HepG2 (cell line): ENCODE data around the gene TTLL4. TPM values are rescaled to one million over a fixed set of nuclear protein-coding genes. Genes with fewer than 3 reads are reported as not detected.

Experiments used
- ARHGAP35 ChIP-seq: sonication (generic); formaldehyde crosslinking; IDR thresholded peaks from 2 replicates; pipeline ENCODE4 v1.9.0; 2022; ENCODE audit warnings: mild to moderate bottlenecking, inconsistent platforms, moderate library complexity, missing genetic modification reagents, borderline replicate concordance
- ARID3A ChIP-seq: IDR thresholded peaks from 2 replicates; pipeline ENCODE4 v1.6.1; 2012; ENCODE audit warnings: low read depth, low read length, improper control_type of control experiment
- HOXA7 ChIP-seq: sonication (generic); formaldehyde crosslinking; IDR thresholded peaks from 2 replicates; pipeline ENCODE4 v1.8.1; 2022; ENCODE audit warnings: mild to moderate bottlenecking, missing genetic modification reagents, moderate library complexity
- KAT8 ChIP-seq: IDR thresholded peaks from 2 replicates; pipeline ENCODE4 v1.6.1; 2016; ENCODE audit warnings: missing genetic modification reagents, missing compliant biosample characterization
- KDM1A ChIP-seq: IDR thresholded peaks from 2 replicates; pipeline ENCODE4 v1.6.1; 2016; ENCODE audit warnings: missing compliant biosample characterization
- MIER3 ChIP-seq: IDR thresholded peaks from 2 replicates; pipeline ENCODE4 v1.6.1; 2016; ENCODE audit warnings: missing compliant biosample characterization, borderline replicate concordance
- NFKBIZ ChIP-seq: IDR thresholded peaks from 2 replicates; pipeline ENCODE4 v1.6.1; 2018; ENCODE audit warnings: missing genetic modification reagents, missing compliant biosample characterization
- POGZ ChIP-seq: sonication (generic); formaldehyde crosslinking; IDR thresholded peaks from 2 replicates; pipeline ENCODE4 v1.4.0; 2020; ENCODE audit warnings: mild to moderate bottlenecking, missing genetic modification reagents
- RBM22 ChIP-seq: fragments of 200-400 bp; formaldehyde crosslinking; optimal IDR thresholded peaks from 2 replicates; pipeline ENCODE3; 2017; ENCODE audit warnings: mild to moderate bottlenecking, low read length, moderate library complexity
- REPIN1 ChIP-seq: sonication (generic); formaldehyde crosslinking; IDR thresholded peaks from 2 replicates; pipeline ENCODE4 v1.8.0; 2022; ENCODE audit warnings: missing genetic modification reagents, low read depth, mild to moderate bottlenecking, borderline replicate concordance
- RFXANK ChIP-seq: IDR thresholded peaks from 2 replicates; pipeline ENCODE4 v1.6.1; 2016
- TBX2 ChIP-seq: sonication (generic); formaldehyde crosslinking; IDR thresholded peaks from 2 replicates; pipeline ENCODE4 v1.5.0; 2020; ENCODE audit warnings: missing genetic modification reagents, mild to moderate bottlenecking, borderline replicate concordance
- TERF1 ChIP-seq: sonication (generic); formaldehyde crosslinking; IDR thresholded peaks from 2 replicates; pipeline ENCODE4 v1.8.0; 2022; ENCODE audit warnings: mild to moderate bottlenecking, missing genetic modification reagents, moderate library complexity
- XBP1 ChIP-seq: sonication (generic); formaldehyde crosslinking; IDR thresholded peaks from 2 replicates; pipeline ENCODE4 v1.5.0; 2020; ENCODE audit warnings: missing genetic modification reagents
- ZNF180 ChIP-seq: sonication (generic); formaldehyde crosslinking; IDR thresholded peaks from 2 replicates; pipeline ENCODE4 v1.4.0; 2020; ENCODE audit warnings: low read depth, missing genetic modification reagents, borderline replicate concordance
- ZNF850 ChIP-seq: sonication (generic); formaldehyde crosslinking; conservative IDR thresholded peaks from 2 replicates; pipeline ENCODE4 v1.9.0; 2021; ENCODE audit warnings: mild to moderate bottlenecking, missing genetic modification reagents
- polyA plus RNA-seq, 8 experiments: library from polyadenylated mRNA; depleted of rRNA in 3 of 8; stranded (reverse) in 7 of 8; unstranded in 1 of 8; fragments of >200 nt; fragmentation: Illumina TruSeq in 4 of 8; extraction: Trizol in 4 of 8; gene quantifications; 2 replicates each; pipeline versions ENCODE4 v1.2.1 to v1.2.3, GENCODE V29; 2011 to 2016; ENCODE audit warnings: low read depth in 4 of 8, missing spikeins in 1 of 8, mixed read lengths in 1 of 8; ENCODE audit not compliant: insufficient read depth in 1 of 8
- total RNA-seq, 5 experiments: library from RNA; depleted of rRNA; stranded (reverse); fragments of >200 nt; fragmentation: Illumina TruSeq; extraction: Trizol; gene quantifications; 2 replicates each; pipeline ENCODE4 v1.2.3, GENCODE V29; 2016; ENCODE audit warnings: low read depth in 1 of 5
- TF ChIP-seq, protein P1 (sequence below): sonication (generic); formaldehyde crosslinking; IDR thresholded peaks from 2 replicates; pipeline ENCODE4 v1.4.0; 2020; ENCODE audit warnings: missing genetic modification reagents, borderline replicate concordance
- TF ChIP-seq, protein P2 (sequence below): sonication (generic); formaldehyde crosslinking; conservative IDR thresholded peaks from 2 replicates; pipeline ENCODE4 v1.5.0; 2020; ENCODE audit warnings: missing genetic modification reagents

The TTLL4 gene
- total and polyA plus RNA-seq, 2 of the 13 experiments (the other 11 are each of a cell fraction or from before 2014, with no cell fraction given): 77.5 to 84.6 TPM

DNA sequence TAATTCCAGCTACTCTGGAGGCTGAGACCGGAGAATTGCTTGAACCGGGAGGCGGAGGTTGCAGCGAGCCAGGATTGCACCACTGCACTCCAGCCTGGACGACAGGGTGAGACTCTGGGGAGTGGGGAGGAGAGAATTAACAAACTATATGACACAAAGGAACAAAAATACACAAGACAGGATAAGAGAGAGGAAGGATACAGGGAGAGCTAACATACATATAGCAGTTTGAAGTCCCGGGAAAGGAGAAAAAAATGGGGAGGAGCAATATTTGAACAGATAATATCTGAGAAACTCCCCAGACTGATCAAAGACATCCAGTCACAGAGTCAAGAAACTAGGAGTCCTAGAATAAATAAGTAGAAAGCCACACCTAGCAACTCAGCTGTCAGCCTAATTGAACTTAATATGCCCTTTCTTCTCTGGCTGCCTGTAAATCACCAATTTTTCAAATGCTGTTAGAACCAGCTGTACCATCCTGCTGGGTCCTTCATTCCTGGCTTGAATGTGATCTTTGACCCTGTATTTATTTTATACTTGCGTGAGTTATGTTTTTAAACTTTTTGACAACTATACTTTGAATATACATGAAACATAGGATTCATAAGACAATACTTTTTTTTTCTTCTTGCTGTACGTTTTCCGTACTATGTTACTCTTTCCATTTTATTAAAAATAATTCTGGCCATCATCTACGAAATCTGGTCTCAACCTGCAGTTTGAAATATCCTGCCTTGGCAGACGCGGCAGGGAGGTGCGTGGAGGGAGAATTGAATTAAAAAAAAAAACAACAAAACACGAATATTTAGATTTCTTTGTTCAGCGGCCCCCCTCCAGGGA, 70.4 kb downstream of the TTLL4 start (continued):
- TF ChIP-seq ARID3A: peak; percentile 7; the same call in 1 of the 2 replicates
- no peak for TF ChIP-seq RFXANK
- no peak for TF ChIP-seq ARHGAP35 (CRISPR knock-in tag)
- TF ChIP-seq NFKBIZ (CRISPR knock-in tag): no peak
- TF ChIP-seq KDM1A: peak; percentile 73; the same call in 1 of the 2 replicates
- no peak for TF ChIP-seq RBM22
- TF ChIP-seq KAT8 (CRISPR knock-in tag): no peak
- no peak for TF ChIP-seq ZNF850 (CRISPR knock-in tag)
- no peak for TF ChIP-seq REPIN1 (CRISPR knock-in tag)
- TF ChIP-seq ZNF180 (CRISPR knock-in tag): no peak
- peak; percentile 43; the same call in 1 of the 2 replicates for TF ChIP-seq MIER3 (CRISPR knock-in tag)
- no peak for TF ChIP-seq TERF1 (CRISPR knock-in tag)
- TF ChIP-seq, protein P1, sequence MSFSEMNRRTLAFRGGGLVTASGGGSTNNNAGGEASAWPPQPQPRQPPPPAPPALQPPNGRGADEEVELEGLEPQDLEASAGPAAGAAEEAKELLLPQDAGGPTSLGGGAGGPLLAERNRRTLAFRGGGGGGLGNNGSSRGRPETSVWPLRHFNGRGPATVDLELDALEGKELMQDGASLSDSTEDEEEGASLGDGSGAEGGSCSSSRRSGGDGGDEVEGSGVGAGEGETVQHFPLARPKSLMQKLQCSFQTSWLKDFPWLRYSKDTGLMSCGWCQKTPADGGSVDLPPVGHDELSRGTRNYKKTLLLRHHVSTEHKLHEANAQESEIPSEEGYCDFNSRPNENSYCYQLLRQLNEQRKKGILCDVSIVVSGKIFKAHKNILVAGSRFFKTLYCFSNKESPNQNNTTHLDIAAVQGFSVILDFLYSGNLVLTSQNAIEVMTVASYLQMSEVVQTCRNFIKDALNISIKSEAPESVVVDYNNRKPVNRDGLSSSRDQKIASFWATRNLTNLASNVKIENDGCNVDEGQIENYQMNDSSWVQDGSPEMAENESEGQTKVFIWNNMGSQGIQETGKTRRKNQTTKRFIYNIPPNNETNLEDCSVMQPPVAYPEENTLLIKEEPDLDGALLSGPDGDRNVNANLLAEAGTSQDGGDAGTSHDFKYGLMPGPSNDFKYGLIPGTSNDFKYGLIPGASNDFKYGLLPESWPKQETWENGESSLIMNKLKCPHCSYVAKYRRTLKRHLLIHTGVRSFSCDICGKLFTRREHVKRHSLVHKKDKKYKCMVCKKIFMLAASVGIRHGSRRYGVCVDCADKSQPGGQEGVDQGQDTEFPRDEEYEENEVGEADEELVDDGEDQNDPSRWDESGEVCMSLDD (CRISPR knock-in tag): no peak
- no peak for TF ChIP-seq XBP1 (CRISPR knock-in tag)
- TF ChIP-seq TBX2: peak; percentile 70
- TF ChIP-seq HOXA7 (CRISPR knock-in tag): no peak
- TF ChIP-seq, protein P2, sequence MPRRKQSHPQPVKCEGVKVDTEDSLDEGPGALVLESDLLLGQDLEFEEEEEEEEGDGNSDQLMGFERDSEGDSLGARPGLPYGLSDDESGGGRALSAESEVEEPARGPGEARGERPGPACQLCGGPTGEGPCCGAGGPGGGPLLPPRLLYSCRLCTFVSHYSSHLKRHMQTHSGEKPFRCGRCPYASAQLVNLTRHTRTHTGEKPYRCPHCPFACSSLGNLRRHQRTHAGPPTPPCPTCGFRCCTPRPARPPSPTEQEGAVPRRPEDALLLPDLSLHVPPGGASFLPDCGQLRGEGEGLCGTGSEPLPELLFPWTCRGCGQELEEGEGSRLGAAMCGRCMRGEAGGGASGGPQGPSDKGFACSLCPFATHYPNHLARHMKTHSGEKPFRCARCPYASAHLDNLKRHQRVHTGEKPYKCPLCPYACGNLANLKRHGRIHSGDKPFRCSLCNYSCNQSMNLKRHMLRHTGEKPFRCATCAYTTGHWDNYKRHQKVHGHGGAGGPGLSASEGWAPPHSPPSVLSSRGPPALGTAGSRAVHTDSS: no peak
- TF ChIP-seq POGZ: no peak
